GM19397 (cell line): ENCODE measurements around the gene TESMIN.
A peak's percentile ranks its signal among the peaks of the same experiment; 100 is the strongest.

ENCODE experiments used
- ATAC-seq: cut with Tn5 transposase; IDR thresholded peaks from one replicate; pipeline ENCODE4 v1.9.1; 2021; ENCODE audit warnings: mild to moderate bottlenecking, moderate library complexity; ENCODE audit not compliant: unreplicated experiment

The TESMIN gene, protein sequence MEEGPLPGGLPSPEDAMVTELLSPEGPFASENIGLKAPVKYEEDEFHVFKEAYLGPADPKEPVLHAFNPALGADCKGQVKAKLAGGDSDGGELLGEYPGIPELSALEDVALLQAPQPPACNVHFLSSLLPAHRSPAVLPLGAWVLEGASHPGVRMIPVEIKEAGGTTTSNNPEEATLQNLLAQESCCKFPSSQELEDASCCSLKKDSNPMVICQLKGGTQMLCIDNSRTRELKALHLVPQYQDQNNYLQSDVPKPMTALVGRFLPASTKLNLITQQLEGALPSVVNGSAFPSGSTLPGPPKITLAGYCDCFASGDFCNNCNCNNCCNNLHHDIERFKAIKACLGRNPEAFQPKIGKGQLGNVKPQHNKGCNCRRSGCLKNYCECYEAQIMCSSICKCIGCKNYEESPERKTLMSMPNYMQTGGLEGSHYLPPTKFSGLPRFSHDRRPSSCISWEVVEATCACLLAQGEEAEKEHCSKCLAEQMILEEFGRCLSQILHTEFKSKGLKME

DNA sequence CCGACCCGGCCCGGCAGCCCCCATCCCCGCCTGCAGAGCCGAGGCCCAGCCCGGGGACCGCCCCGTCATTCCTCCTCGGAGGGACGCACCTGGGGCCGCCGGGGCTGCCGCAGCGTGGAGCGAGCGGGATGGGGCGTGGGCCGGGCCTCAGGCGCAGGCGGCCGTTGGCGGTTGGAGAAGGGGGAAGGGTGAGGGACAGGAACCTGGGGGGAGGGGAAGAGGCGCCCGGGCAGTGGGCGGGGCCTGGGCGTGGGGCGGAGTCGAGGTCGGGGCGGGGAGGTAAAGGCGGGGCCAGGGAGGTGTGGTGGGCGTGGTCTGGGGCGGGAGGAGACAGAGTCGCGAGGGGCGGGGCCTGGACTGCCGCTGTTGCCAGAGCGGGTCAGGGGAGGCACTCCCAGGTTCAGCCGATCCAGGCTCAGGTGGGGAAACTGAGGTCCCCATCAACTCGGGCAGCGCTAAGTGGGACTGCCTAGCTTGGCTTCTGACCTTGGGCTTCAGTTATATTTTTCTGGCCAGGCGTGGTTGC, at the start of gene TESMIN:
Gene TESMIN, minus strand, starts transcription at position 190 of the 526 bp plus-strand sequence. CDS start 860 bp downstream, outside the sequence.
- peak; percentile 53 for ATAC-seq

DNA sequence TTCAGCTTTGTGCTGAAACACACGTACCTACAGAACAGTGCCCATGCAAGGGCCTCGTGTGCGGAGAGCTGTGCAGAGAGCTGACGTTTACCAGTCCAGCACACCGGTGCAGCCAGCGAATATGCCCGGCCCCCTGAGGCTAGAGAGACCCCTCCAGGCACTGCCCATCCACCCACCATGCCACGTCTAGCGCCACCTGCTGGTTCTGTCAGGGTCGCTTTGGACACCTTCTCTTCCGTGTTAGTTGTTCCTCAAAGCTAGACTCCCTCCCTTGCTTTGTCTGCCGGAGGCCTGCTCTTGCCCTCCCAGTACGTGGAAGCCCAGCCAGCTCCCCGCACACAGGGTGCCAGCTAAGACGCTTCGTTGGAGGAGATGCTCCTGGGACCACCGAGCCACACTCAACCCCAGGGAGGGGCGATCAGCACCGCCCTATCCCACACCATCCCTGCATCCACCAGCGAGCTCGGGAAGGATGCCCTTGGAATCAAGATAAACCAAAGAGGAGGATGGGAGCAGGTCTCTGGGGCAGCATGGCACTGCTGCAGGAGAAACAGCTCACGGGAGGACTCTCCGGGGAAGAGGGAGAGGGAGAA, 47.0 kb upstream of the TESMIN start:
- ATAC-seq, result no peak

DNA sequence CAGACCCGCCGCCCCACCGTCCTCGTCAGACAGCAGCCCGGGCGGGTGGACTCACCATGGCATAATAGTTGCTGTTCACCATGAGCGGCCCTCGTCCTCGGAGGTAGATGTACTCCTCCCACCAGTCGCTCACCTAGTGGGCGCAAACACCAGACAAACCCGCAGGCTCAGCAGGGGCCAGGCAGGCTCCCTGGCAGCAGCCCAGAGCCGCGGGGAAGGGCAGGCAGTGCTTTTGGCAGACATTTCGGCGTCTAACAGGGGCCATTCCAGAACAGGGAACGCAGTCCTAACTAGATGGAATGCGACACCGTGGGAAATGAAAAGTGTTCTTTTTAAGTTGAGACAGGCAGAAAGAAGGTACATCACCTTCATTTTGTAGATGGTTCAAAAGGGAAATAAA, 45.5 kb upstream of the TESMIN start:
- no peak for ATAC-seq

DNA sequence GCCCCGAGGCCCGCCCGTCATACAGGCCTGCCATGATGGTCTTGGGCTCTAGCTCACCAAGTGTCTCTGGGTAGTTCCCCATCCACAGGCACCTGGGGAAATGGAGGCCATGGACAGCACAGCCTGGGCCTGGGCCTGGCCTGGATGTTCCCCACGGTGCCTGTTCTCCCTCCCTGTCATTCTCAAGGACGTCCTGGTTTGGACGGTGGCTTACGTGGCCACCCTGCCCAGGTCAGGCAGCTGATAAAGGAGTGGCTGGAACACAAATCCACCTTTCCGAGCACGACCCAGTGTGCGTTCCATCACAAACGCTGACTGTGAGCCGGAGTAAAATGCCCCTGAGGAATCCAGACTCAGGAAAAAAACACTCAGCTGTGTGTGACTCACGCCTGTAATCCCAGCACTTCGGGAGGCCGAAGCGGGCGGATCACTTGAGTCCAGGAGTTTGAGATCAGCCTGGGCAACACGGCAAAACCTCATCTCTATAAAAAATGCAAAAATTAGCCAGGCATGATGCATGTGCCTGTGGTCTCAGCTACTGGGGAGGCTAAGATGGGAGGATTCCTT, 41.2 kb upstream of the TESMIN start:
- no peak for ATAC-seq

DNA sequence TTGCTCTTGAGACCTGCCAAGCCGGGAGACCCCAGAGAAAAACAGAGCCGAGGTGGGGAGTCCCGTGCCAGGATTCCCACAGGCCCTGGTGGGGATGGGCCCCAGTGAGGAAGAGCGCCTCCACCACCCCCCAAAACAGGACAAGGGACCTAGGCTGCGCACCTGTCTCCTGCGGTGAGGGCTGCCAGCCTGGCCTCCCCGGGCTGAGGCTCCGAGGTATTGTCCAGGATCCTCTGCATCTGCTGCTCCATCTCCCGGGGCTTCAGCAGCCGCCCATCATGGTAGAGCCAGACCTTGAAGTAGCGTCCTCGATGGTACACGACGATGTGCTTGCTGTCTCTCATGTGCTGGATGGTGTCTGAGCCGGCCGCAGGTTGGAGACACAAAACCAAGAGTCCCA, 33.3 kb upstream of the TESMIN start:
- no peak for ATAC-seq

DNA sequence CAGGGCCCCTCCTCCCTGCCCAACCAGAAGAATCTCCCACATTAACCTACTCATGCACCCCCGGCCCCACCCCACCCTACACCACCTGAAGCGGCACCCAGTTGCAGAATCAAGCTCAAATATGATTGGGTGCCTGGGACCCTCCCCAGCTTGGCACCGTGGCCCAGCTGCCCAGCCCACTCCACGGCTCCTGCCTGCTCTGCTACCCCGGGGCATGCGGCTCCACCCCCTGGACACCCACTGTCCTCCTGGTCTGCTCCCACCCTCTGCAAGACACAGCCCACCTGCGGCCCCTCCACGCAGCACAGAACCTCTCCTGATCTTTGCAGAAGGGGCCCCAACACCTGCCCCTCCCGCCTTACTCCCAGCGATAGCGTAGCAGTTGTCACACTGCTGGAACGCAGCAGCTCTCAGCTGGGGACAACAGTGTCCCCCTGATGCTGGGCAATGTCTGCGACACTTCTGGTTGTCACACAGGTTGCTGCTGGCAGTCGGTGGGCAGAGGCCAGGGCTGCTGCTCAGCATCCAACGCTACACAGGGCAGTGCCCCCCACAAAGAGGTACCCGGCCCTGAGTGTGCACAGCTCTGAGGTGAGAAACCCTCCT, 32.0 kb upstream of the TESMIN start:
- ATAC-seq, result no peak

DNA sequence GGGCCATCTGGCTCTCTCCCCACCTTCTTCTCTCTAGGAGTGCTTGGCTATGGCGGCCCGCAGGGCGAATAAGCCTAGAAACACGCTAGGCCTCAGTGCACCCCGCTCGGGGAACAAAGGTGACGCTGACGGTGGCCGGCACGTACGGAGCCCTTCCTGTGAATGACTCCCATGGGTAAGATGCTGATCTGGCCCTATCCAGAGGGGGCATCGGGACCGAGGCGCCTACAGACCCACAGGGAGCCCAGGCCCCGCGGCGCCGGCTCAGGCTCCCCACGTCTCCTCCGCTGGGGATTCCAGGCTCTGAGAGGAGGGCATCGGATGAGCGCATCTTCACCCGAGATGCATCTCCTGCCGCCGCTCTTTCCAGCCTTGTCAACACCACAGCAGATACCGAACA, 31.4 kb upstream of the TESMIN start:
- ATAC-seq, result no peak

DNA sequence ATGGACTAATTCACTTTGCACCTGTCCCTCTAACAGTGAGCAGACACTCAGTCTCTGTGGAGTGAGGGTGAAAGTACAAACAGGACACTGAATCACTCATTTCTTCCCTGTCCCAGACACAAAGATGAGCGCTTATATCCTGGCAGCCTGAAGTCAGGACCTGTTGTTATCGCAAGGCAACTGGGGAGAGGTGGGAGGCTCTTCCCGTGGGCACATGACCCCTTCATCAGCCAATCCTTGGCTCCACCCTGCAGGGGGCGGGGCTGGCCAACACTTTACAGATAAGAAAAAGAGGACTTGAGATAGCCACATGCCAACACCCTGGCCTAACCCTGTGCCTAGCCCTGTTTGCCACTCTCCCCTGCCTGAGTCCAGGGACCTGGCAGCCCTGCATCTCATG, 29.5 kb upstream of the TESMIN start:
- ATAC-seq, result no peak

DNA sequence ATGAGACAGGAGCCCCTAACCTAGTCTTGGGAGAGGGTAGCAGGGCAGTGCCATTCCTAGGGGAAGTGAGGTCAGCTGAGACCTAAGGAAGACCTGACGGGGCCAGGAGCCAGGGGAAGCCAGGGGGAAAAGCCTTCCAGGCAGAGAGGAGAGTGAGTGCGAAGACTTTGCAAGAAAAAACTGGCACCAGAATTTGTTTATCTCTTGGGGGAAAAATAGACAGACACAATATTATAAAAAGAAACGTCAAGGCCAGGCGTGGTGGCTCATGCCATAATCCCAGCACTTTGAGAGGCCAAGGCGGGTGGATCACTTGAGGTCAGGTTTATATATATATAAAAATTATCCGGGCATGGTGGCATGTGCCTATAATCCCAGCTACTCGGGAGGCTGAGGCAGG, 26.9 kb upstream of the TESMIN start:
- no peak for ATAC-seq

DNA sequence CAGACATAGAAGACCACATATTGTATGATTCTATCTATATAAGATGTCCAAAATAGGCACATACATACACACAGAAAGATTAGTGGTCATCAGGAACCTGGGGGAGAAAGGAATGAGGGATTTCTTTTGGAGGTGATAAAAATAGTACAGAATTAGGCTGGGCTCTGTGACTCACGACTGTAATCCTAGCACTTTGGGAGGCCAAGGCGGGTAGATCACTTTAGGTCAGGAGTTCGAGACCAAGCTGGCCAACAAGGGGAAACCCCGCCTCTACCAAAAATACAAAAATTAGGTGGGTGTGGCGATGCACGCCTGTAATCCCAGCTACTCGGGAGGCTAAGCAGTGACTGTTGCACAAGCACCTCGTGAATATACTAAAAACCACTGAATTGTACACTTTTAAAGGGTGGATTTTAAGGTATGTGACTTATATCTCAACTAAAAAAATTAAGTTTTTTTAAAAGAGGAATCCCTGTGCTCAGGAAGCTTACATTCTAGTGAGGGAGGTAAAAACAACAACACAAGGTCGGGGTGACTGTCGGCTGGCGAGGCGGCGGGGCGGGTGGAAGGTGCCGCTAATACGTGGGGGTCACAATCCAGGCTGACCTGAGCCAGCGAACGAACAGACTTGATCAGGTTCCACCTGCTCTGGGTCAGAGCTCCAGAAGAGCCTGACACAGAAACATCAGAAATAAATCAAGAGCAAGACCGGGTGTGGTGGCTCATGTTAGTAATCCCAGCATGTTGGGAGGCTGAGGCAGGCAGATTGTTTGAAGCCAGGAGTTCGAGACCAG, 25.3 kb upstream of the TESMIN start:
- ATAC-seq, result no peak

DNA sequence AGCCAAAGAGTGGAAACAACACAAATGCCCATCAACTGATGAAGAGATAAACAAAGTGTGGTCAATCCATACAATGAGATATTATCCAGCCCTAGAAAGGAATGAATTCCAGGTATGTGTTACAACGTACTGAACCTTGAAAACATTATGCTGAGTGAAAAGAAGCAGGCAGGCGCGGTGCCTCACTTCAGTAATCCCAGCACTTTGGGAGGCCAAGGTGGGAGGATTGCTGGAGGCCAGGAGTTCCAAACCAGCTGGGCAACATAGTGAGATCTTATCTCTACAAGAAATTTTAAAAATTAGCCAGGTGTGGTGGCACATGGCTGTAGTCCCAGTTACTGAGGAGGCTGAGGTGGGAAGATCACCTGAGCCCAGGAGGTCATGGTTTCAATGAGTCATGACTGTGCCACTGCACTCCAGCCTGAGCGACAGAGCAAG, 24.6 kb upstream of the TESMIN start:
- ATAC-seq, result no peak

DNA sequence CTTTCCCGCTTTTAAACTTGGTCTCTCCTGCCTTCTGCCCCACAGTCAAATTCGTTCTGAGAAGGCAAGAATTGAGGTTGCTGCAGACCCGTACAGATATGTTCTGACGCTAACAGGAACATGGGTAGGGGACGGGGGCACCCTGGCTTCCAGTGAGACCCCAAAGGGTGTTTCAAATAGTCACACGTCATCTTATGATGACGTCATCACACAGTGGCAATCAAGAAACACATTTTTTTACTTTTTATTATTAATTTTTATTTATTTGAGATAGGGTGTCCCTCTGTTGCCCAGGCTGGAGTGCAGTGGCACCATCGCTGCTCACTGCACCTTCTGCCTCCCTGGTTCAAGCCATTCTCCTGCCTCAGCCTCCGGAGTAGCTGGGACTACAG, 22.9 kb upstream of the TESMIN start:
- ATAC-seq, result no peak

DNA sequence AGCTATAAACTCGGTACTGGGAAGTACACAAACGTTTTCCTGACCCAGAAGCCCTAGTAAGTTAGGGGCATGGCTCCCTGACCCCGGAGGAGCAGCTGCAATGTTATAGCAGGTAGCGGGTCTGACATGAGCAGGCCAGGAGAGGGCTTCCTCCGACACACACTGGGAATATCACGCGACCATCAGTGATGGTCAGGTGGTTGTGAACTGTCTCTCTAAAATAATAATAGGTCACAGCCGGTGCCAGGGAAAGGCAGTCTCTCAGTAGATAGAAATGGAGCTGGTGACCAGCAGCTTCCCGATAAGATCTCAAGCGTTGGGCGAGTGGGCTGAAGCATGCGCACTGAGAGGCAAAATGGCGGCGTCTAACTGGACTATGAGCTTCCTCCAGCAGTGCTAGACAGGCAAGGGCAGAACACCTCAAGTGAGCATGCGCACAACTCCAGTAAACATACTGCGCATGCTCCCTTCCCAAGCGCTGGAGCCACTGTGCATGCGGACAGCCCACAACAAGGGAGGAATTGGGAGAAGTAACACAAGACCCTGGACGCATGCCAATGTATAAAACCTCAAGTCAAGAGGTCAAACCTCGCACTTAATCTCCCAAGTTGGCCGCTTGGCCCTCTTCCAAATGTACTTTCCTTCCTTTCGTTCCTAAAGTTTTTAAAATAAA, 22.3 kb upstream of the TESMIN start:
- ATAC-seq, result no peak

DNA sequence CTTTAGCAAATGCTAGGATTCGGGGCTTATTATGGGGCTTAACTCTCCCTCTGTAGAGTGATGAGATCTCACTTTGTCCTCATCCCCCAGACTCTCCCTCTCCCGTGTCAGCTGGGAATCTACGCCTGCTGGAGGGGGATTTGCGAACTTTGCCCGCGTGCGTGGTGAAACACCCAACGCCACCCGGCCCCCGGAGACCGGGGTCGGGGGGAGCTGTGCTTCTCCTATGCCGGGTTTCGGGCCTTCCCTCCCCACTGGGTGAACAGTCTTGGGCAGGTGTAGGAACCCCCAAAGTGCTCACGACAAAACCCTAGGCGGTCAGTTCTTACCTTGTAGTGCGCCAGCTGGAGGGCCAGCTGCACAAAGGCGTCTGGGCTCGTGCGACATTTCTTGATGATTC, 21.6 kb upstream of the TESMIN start:
- no peak for ATAC-seq

DNA sequence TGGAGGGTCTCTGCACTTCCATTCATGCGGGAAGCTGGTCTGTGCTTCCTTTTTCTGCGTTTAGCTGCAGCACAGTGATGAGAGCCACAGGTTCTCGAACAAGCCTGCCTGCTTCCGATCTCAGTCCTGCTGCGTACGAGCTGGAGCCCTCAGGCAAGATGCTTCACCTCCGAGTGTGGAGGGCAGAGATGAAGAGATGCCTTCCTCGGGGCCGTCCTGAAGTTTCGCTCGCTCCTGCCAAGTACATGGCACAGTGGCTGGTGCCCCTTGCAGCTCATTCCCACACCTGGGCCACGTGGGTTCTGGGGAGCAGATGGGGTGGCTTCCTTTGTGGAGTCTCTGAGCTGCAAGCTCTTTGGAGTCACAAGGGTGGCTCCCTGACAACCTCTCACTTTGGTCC, 19.5 kb upstream of the TESMIN start:
- no peak for ATAC-seq

DNA sequence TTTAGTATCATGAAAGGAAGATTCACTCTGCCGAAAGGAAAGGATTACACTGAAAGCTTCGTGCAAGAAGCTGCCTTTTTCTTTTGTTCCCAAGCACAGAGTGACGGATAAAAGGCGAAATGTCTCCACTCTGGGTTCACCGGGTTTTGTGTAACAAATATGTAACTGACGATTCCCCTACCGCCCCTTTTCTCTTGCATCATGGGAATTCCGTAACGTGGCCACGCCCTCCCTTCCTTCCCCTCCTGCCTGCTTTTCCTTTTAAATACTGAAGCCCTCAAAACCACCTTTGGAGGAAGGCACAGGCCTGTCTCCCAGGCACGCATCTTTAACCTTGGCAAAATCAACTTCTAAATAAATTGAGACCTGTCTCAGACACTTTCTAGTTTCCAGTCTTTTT, 16.4 kb upstream of the TESMIN start:
- no peak for ATAC-seq

DNA sequence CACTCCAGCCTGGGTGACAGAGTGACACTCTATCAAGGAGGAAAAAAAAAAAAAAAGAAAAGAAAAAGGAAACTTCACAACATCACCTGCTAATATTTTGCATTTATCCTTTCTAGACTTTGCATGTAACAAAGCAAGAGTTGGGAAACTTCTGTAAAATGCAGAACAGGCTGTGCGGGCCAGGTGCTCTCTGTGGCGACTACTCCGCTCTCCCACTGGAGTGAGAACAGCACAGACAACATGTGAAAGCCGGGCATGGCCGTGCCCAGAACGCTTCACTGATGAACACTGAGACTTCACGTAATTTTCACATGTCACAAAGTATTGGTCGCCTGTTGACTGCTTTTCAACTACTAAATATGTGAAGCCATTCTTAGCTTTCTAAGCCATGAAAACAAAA, 15.5 kb upstream of the TESMIN start:
- ATAC-seq, result no peak

DNA sequence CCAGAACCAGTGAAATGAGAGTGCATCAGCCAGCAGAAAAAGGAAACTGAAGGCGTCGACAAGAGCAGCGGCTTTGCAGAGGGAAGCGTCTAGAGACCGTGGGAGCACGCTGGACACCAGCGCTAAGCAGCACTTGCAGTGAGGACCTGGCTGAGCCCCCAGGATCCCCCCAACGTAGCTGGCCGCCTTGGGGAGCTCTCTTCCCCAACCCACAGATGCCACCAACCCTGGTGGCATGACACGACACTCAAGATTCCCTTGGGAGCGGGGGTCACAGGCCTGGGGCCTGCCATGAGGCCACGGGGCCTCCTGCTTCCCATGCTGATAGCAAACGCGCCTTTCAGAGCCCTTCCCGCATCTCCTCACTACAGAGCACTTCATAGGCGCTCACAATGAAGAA, 13.4 kb upstream of the TESMIN start:
- ATAC-seq, result no peak

DNA sequence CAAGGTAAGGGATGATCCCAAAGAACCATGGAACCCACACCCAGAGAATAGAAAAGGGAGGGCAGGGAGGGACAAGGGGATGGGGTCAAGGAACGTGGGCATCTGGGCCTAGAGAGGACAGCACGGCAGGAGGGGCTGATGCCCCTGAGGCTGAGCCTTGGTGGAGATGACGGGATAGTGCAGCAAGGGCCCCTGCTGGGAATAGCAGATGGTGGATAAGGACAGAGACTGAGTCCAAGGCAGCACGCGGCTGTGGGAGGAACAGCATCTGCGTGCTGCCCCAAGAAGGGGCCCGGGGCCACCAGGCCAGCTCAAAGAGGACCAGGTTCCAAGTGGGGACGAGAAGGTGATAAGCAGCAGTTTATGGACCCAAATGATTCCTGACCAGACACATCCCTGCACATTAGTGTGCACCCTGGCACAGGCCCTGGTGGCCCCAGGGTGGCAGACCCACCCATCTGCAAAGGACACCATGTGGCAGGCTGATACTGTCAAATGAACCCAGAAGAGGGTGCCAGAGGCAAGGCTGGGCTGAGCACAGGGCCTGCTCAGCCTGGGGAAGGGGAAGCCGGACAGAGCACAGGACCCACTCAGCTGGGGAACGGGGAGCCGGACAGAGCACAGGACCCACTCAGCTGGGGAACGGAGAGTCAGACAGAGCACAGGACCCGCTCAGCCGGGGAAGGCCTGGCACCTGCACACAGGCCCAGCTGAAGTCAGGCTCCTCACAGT, 12.8 kb upstream of the TESMIN start:
- ATAC-seq, result no peak
